ENCODE results near the gene PRRT1. TPM values are rescaled to one million over a fixed set of nuclear protein-coding genes. Genes with fewer than 3 reads are reported as not detected.

Gene PRRT1
- total RNA-seq, 1 donor from 2014 or later: 3.1 TPM

DNA sequence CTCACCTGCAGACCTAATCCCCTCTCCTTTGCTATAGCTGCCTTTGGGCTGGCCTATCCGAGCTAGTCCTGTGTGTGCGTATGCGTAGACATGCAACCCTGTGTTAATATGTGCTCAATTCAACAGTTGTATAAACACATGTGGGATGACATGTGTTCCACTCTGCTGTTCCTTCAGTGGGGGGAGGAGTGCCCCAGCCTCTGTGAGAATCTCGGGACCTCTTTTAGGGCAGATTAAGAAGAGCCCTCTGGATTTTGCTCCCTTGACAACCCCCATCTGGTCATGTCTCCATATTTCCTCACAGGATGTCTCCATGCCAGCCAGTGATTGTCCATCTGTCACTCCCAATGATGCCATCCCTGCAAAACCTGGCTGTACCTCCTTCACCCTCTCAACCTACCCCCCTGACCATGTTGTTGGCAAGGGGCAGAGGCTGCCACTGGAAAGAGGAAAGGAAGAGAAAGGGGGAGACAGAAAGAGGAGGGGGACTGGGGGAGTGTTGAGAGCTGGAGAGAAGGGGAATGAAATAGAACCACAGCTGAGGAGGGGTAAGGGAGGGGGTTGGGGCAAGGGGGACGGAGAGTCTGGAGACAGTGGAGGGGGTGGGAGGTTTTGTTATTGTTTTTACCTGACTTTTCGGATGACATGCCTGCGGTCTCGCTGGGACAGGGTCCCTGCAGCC lies 417 bp downstream of the PRRT1 start:
- Mint-ChIP-seq H3K36me3 (ENCODE audit: low read depth) (peaks cover 3% of the 10 kb centered on the region), H3K9me3 (no peaks in the 10 kb centered on the region), H3K27ac (ENCODE audit: unreplicated experiment) (no peak overlapping the region), H3K4me3 (peak overlapping the region; percentile 54), H3K4me1 (peaks cover 59% of the 10 kb centered on the region), H3K27me3 (ENCODE audit: low read depth) (no peaks in the 10 kb centered on the region)
- TF ChIP-seq, protein P1, sequence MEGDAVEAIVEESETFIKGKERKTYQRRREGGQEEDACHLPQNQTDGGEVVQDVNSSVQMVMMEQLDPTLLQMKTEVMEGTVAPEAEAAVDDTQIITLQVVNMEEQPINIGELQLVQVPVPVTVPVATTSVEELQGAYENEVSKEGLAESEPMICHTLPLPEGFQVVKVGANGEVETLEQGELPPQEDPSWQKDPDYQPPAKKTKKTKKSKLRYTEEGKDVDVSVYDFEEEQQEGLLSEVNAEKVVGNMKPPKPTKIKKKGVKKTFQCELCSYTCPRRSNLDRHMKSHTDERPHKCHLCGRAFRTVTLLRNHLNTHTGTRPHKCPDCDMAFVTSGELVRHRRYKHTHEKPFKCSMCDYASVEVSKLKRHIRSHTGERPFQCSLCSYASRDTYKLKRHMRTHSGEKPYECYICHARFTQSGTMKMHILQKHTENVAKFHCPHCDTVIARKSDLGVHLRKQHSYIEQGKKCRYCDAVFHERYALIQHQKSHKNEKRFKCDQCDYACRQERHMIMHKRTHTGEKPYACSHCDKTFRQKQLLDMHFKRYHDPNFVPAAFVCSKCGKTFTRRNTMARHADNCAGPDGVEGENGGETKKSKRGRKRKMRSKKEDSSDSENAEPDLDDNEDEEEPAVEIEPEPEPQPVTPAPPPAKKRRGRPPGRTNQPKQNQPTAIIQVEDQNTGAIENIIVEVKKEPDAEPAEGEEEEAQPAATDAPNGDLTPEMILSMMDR (conservative IDR thresholded peaks at IDR 0.05): no peak
- no peak for DNase-seq (ENCODE audit: low read depth, low spot score)

DNA sequence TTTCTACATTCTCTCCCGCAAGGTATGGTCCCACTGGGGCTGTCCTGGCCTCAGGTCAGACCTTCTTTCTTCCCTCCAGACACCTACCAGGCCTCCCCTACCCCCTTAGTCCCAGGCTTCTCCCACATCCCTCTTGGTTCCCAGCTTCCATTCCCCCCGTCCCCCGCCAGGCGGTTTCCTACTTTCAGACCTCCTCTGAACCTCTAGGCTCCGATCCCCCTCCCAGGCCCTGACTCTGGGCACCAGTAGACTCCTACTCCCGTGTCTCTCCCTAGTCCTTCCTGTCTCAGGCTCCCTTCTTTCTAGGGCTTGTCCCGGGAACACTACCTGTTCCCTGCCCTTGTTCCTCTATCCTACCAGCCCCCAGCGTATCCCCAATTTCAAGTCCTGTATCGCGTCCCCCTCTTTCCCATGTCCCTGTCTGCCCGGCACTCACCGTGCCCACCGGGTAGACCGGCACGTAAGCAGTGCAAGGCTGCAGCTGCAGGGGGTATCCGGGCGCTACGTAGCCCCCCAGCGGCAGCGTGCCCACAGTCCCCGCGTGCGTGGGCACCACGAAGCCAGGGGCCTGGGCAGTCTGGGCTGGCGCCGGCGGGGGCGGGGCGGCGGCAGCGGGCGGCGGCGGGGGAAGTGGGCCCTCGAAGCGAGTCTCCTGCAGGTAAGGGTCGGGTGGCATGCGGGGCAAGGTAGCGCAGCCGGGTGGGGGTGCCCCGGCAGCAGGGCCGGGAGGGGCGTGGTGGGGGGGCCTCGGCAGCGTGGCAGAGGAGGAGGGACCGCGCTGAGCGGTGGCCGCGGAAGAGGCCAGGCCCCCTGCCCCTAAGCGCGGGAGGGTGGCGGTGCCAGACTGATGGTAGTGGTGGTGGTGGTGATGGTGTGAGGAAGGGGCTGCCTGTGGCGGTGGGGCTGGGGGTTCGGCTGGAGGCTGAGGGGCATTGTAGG lies 1.5 kb downstream of the PRRT1 start:
- no peaks in the 10 kb centered on the region for H3K9me3 Mint-ChIP-seq
- H3K27me3 Mint-ChIP-seq (ENCODE audit: low read depth): no peaks in the 10 kb centered on the region
- H3K4me1 Mint-ChIP-seq: peaks cover 54% of the 10 kb centered on the region
- H3K36me3 Mint-ChIP-seq (ENCODE audit: low read depth): peaks cover 3% of the 10 kb centered on the region
- peak overlapping the region; percentile 87 for H3K27ac Mint-ChIP-seq (ENCODE audit: unreplicated experiment)
- H3K4me3 Mint-ChIP-seq: peak overlapping the region; percentile 54
- TF ChIP-seq, protein P1 (conservative IDR thresholded peaks at IDR 0.05): no peak
- no peak for DNase-seq (ENCODE audit: low read depth, low spot score)

DNA sequence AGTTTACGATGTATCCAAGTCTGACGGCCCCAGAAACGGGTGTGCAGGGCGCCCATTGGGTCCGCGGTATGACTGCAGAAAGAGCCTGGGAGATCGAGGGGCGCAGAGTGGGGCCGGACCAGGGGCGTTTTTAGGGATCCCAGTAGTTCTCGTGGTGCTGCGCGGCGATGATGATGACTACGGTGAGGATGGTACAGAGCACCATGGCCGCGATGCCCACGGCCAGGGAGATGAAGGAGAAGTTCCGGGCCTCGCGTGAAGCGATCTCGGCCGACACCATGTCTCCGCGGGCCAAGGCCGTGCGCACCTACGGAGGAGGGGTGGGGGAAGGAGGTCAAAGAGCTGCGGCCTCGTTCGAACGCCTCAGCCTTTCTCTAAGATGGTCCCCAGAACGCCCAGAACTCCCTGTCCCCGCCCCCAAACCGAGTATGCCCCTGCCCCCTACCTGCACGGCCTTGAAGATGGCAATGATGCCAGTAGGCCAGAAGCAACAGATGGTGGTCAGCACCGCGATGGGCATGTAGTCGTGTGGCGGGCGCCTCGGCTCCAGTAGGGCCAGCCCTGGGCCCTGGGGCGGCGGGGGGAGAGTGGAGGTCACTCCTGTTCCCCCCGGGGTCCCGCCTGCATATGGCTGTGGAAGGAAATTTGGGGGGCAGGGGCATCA lies 2.5 kb downstream of the PRRT1 start:
- Mint-ChIP-seq H3K27ac (ENCODE audit: unreplicated experiment) (no peak overlapping the region), H3K27me3 (ENCODE audit: low read depth) (no peaks in the 10 kb centered on the region), H3K9me3 (no peaks in the 10 kb centered on the region), H3K4me1 (peaks cover 44% of the 10 kb centered on the region), H3K36me3 (ENCODE audit: low read depth) (peaks cover 3% of the 10 kb centered on the region), H3K4me3 (peak overlapping the region; percentile 45)
- TF ChIP-seq, protein P1 (conservative IDR thresholded peaks at IDR 0.05): no peak
- DNase-seq (ENCODE audit: low read depth, low spot score): no peak

DNA sequence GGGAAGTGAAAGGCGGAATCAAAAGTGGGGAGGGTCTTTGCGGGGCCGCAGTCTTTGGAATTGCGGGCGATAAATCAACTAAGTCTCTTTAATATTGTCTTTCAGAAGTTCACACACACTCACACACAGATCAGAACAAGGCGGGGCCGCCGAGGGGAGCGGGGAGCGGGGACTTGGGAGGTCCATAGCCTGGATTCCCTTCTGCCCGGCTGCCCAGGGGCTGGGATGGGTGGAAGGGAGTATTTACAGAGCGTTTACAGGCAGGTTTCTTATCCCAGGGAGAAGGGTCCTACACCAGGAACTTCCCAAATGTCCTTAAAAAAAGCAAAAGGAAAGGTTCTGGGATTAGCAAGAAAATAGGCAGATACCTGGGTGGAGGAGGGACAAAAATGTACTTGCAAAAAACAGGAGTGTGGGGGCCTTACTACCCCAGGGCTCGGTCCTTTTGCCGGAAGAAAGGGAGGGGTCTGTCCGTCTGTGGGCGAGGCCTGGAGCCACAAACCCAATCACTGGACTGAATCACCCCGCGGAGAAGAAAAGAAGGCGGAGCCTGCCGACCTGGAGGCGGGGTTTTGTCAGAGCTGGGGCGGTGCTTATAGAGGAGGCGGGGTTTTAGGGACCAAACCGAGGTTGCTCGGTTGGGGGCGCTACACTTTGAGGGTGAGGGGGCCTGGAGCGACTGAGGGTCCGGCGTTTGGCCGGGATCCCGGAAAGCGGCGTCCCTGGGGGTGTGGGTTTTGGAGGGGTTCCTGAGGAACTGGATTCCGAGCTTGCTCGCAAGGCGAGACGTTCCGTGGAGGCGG lies 3.2 kb downstream of the PRRT1 start:
- TF ChIP-seq, protein P1 (conservative IDR thresholded peaks at IDR 0.05): no peak
- H3K4me3 Mint-ChIP-seq: peak overlapping the region; percentile 45
- H3K4me1 Mint-ChIP-seq: peaks cover 38% of the 10 kb centered on the region
- no peaks in the 10 kb centered on the region for H3K27me3 Mint-ChIP-seq (ENCODE audit: low read depth)
- H3K27ac Mint-ChIP-seq (ENCODE audit: unreplicated experiment): peak overlapping the region; percentile 31
- DNase-seq (ENCODE audit: low read depth, low spot score): no peak
- no peaks in the 10 kb centered on the region for H3K9me3 Mint-ChIP-seq
- H3K36me3 Mint-ChIP-seq (ENCODE audit: low read depth): peaks cover 3% of the 10 kb centered on the region

All from neural crest cell (in vitro differentiated cells).